ENCODE data around the gene RND1.

RND1 gene

GRCh38 chr12:48826209-48826855 lies 39.3 kb downstream of the RND1 start:
- DNase-seq, result no peak

GRCh38 chr12:48824905-48825304 lies 40.8 kb downstream of the RND1 start:
- DNase-seq, result no peak

GRCh38 chr12:48824112-48824511 lies 41.6 kb downstream of the RND1 start:
- DNase-seq, result peak; percentile 41

- no peak for DNase-seq
These were observed 42.4 kb downstream of the RND1 start for GRCh38 chr12:48823281-48823680.

GRCh38 chr12:48822711-48823110 lies 43.0 kb downstream of the RND1 start:
- no peak for DNase-seq

GRCh38 chr12:48822139-48822538 lies 43.5 kb downstream of the RND1 start:
- DNase-seq, result no peak

GRCh38 chr12:48819986-48820725 lies 45.5 kb downstream of the RND1 start:
- DNase-seq, result no peak

- DNase-seq, result no peak
These were observed 46.7 kb downstream of the RND1 start for GRCh38 chr12:48818831-48819590.

- peak; percentile 64 for DNase-seq
These were observed 47.5 kb downstream of the RND1 start, which contains the start of gene CACNB3 for GRCh38 chr12:48817873-48818830. CACNB3 (plus strand) TSS chr12:48818496; CDS start chr12:48818930, 434 bp downstream.

GRCh38 chr12:48816143-48816854 lies 49.4 kb downstream of the RND1 start:
- no peak for DNase-seq

GRCh38 chr12:48815126-48816110 lies 50.3 kb downstream of the RND1 start:
- peak; percentile 63 for DNase-seq

- peak; percentile 87 for DNase-seq
These were observed 51.2 kb downstream of the RND1 start for GRCh38 chr12:48814262-48815125.

GRCh38 chr12:48813465-48814261 lies 52.0 kb downstream of the RND1 start:
- no peak for DNase-seq

GRCh38 chr12:48812389-48812788 lies 53.3 kb downstream of the RND1 start:
- DNase-seq, result no peak

- no peak for DNase-seq
These were observed 54.1 kb downstream of the RND1 start for GRCh38 chr12:48811437-48812090.

- no peak for DNase-seq
These were observed 54.7 kb downstream of the RND1 start for GRCh38 chr12:48810903-48811431.

GRCh38 chr12:48807981-48808380 lies 57.7 kb downstream of the RND1 start:
- no peak for DNase-seq
